Tibial nerve (tissue), 4 donors: Measurements from ENCODE around the gene GRIP2. TPM values are rescaled to one million over a fixed set of nuclear protein-coding genes. Genes with fewer than 3 reads are reported as not detected.

Experiments used
- DNase-seq, 2 donors: peaks; one replicate each; pipeline ENCODE4 v3.0.0-alpha.2; 2019; ENCODE audit warnings: low spot score in 2 of 2
- H3K27ac ChIP-seq, 4 donors: fragments of 200-600 bp; sonication (generic) in 3 of 4; one replicate each; pipeline ENCODE4 v1.5.1; 2017 to 2019; ENCODE audit warnings: mild to moderate bottlenecking in 1 of 4
- H3K27me3 ChIP-seq, 2 donors: fragments of 200-600 bp; sonication (generic) in 1 of 2; one replicate each; pipeline versions ENCODE4 v1.5.1 to v1.6.0; 2017 to 2019
- H3K36me3 ChIP-seq, 3 donors: fragments of 200-600 bp; sonication (generic); one replicate each; pipeline ENCODE4 v1.5.1; 2018 to 2019
- H3K4me1 ChIP-seq, 4 donors: fragments of 200-600 bp; sonication (generic) in 3 of 4; one replicate each; pipeline ENCODE4 v1.5.1; 2017 to 2019
- H3K4me3 ChIP-seq, 4 donors: fragments of 200-600 bp; sonication (generic) in 3 of 4; one replicate each; pipeline ENCODE4 v1.5.1; 2017 to 2019; ENCODE audit warnings: mild to moderate bottlenecking in 1 of 4, moderate library complexity in 1 of 4
- H3K9me3 ChIP-seq, 4 donors: fragments of 200-600 bp; sonication (generic) in 3 of 4; one replicate each; pipeline ENCODE4 v1.5.1; 2017 to 2019
- CTCF ChIP-seq, 5 experiments: fragments of 200-600 bp in 3 of 5; fragments of 450-650 bp in 2 of 5; sonication (generic) in 3 of 5; IDR thresholded peaks; one replicate each; pipeline ENCODE4 v1.5.1; 2016 to 2019; ENCODE audit warnings: antibody characterized with exemption in 5 of 5, mild to moderate bottlenecking in 3 of 5, moderate library complexity in 2 of 5
- EP300 ChIP-seq, 2 donors: sonication (generic); formaldehyde crosslinking; IDR thresholded peaks; one replicate each; pipeline ENCODE4 v1.6.1; 2017; ENCODE audit warnings: antibody characterized with exemption in 2 of 2, mild to moderate bottlenecking in 1 of 2
- POLR2A ChIP-seq, 2 donors: fragments of 450-650 bp; IDR thresholded peaks; one replicate each; pipeline ENCODE4 v1.6.1; 2017; ENCODE audit warnings: antibody characterized with exemption in 2 of 2, mild to moderate bottlenecking in 2 of 2, moderate library complexity in 2 of 2
- WGBS, 2 donors: methylation state at CpG; one replicate each; pipeline ENCODE4 v1.1.5; 2018; 5-methylcytosine and 5-hydroxymethylcytosine counted together
- total RNA-seq, 4 donors: library from RNA; depleted of rRNA; stranded (reverse); fragments of >200 nt; gene quantifications; one replicate each; pipeline ENCODE4 v1.1.0, GENCODE V29; 2016

Gene GRIP2
- total RNA-seq, 4 donors from 2014 or later = 0.21 to 1.5 (median 0.99) TPM

GRCh38 chr3:14513566-14514322 lies 26.4 kb downstream of the GRIP2 start:
- DNase-seq = no peak
- peaks cover 0 to 4% (median 0%) of the 10 kb centered on the region in 4 donors for H3K4me1 ChIP-seq
- no peaks in the 10 kb centered on the region for H3K9me3 ChIP-seq
- WGBS, 2 donors = 62 to 83% methylated on average over 14 to 18 of the region's 18 CpGs
- no peak overlapping the region for H3K27ac ChIP-seq
- TF ChIP-seq POLR2A (IDR thresholded peaks at IDR 0.05) (no peak), EP300 (IDR thresholded peaks at IDR 0.05) (no peak), CTCF (IDR thresholded peaks at IDR 0.05) (no peak)
- H3K36me3 ChIP-seq = no peaks in the 10 kb centered on the region
- no peak overlapping the region for H3K4me3 ChIP-seq
- no peaks in the 10 kb centered on the region for H3K27me3 ChIP-seq

GRCh38 chr3:14512942-14513327 lies 27.2 kb downstream of the GRIP2 start:
- no peak overlapping the region for H3K4me3 ChIP-seq
- no peak overlapping the region for H3K27ac ChIP-seq
- TF ChIP-seq CTCF (IDR thresholded peaks at IDR 0.05) (no peak), POLR2A (IDR thresholded peaks at IDR 0.05) (no peak), EP300 (IDR thresholded peaks at IDR 0.05) (no peak)
- no peaks in the 10 kb centered on the region for H3K27me3 ChIP-seq
- DNase-seq = no peak
- WGBS, 2 donors = 70 to 80% methylated on average over 9 of the region's 9 CpGs
- no peaks in the 10 kb centered on the region for H3K36me3 ChIP-seq
- no peaks in the 10 kb centered on the region for H3K9me3 ChIP-seq
- H3K4me1 ChIP-seq = peaks cover 0 to 4% (median 0%) of the 10 kb centered on the region in 4 donors

GRCh38 chr3:14512281-14512941 lies 27.7 kb downstream of the GRIP2 start:
- Histone ChIP-seq H3K9me3 (no peaks in the 10 kb centered on the region), H3K27ac (no peak overlapping the region), H3K4me3 (no peak overlapping the region), H3K4me1 (peaks cover 0 to 4% (median 0%) of the 10 kb centered on the region in 4 donors), H3K36me3 (no peaks in the 10 kb centered on the region), H3K27me3 (no peaks in the 10 kb centered on the region)
- no peak for TF ChIP-seq POLR2A (IDR thresholded peaks at IDR 0.05)
- TF ChIP-seq CTCF (IDR thresholded peaks at IDR 0.05) = no peak
- no peak for TF ChIP-seq EP300 (IDR thresholded peaks at IDR 0.05)
- WGBS, 2 donors = 79 to 85% methylated on average over 16 of the region's 19 CpGs
- DNase-seq = no peak

GRCh38 chr3:14511623-14512280 lies 28.4 kb downstream of the GRIP2 start:
- no peaks in the 10 kb centered on the region for H3K9me3 ChIP-seq
- H3K27me3 ChIP-seq = no peaks in the 10 kb centered on the region
- no peak overlapping the region for H3K27ac ChIP-seq
- H3K4me1 ChIP-seq = peaks cover 0 to 4% (median 0%) of the 10 kb centered on the region in 4 donors
- no peak overlapping the region for H3K4me3 ChIP-seq
- H3K36me3 ChIP-seq = no peaks in the 10 kb centered on the region
- 49 to 53% methylated on average over 11 to 12 of the region's 12 CpGs for WGBS, 2 donors
- TF ChIP-seq POLR2A (IDR thresholded peaks at IDR 0.05) = no peak
- no peak for TF ChIP-seq EP300 (IDR thresholded peaks at IDR 0.05)
- TF ChIP-seq CTCF (IDR thresholded peaks at IDR 0.05) = no peak
- DNase-seq = no peak
